Mucosa of descending colon (tissue), 3 donors: Measurements from ENCODE around the gene NECAB3. TPM values are rescaled to one million over a fixed set of nuclear protein-coding genes. Genes with fewer than 3 reads are reported as not detected.

Experiments
- ATAC-seq: fragments of 200-7000 bp; cut with Tn5 transposase; one replicate; pipeline ENCODE4 v1.9.1; 2020; ENCODE audit warnings: mild to moderate bottlenecking, moderate library complexity
- DNase-seq, 3 donors: peaks; one replicate each; pipeline ENCODE4 v3.0.0-alpha.2; 2020
- H3K36me3 ChIP-seq: fragments of 200-600 bp; one replicate; pipeline ENCODE4 v1.8.0; 2021; ENCODE audit warnings: low read depth, mild to moderate bottlenecking
- H3K4me1 ChIP-seq: fragments of 200-600 bp; one replicate; pipeline ENCODE4 v1.8.0; 2021; ENCODE audit warnings: low read depth, mild to moderate bottlenecking
- H3K4me3 ChIP-seq: fragments of 200-600 bp; one replicate; pipeline ENCODE4 v1.8.0; 2021; ENCODE audit warnings: mild to moderate bottlenecking
- H3K9me3 ChIP-seq: fragments of 200-600 bp; one replicate; pipeline ENCODE4 v1.8.0; 2021; ENCODE audit warnings: mild to moderate bottlenecking
- intact Hi-C, 2 donors: fragments of 100-400 bp; cut with DNase I in 1 of 2; cut with micrococcal nuclease in 1 of 2; formaldehyde crosslinking; loops; one replicate each; pipeline versions ENCODE4 v1.11.0 to v1.11.1; 2022; cut with DNase I, micrococcal nuclease
- total RNA-seq, 3 donors: library from RNA; stranded (reverse); fragmentation: NEBNext Ultra II Directional in 2 of 3; extraction: Animal tissue kit (Norgen Biotek cat#: 25700) in 2 of 3; gene quantifications; one replicate each; pipeline versions ENCODE4 v1.2.1 to v1.2.4, GENCODE V29; 2021 to 2023
- TF ChIP-seq, protein P1 (sequence below): fragments of 200-600 bp; IDR thresholded peaks from one replicate; pipeline ENCODE4 v1.8.0; 2022; ENCODE audit warnings: antibody characterized with exemption, mild to moderate bottlenecking
- donor health status: DM: no; HTN: no; CAD: no; lungs with moderate emphysema.
- donor health status: DM: no; HTN: no; CAD: no.
- donor health status: DM: no; HTN: yes; CAD: no.

NECAB3 gene
- total RNA-seq, 3 donors from 2014 or later: 50.7 to 55.7 (median 51.7) TPM

DNA sequence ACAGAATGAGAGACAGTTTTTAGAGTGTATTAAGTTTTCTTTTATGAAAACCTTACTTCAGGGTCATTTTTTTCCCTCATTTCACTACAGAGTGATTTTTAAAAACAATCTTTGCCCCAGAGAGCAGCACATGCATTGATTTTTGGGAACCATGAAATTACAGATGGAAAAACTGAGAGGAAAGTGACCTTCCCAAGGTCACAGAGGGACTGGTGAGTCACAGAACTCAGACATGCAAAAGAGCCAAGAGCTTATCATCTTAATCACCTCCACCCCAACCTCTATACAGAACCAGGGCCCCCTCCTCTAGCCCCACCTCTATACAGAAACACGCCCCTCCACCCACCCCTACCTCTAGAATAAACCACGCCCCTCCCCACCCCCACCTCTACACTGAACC lies 35.2 kb upstream of the NECAB3 start:
- intact Hi-C loops: no loop called here

DNA sequence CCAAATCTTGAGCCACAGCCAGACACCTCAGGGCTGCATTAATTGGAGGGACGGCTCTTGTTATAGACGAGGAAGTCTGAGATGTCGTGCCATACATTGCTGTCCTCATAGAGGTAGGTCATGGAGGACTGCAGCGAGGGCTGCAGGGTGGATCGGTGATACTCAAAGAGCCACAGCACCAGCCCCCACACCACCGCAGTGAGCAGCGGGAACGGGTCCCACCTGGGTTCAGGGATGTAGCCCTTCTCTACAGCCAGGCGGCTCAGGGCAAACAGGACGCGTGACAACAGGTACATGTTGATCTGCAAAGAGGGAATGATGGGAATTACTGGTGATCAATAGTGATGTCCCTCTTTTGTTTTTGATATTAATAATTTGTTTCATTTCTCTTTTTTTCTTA lies 33.4 kb upstream of the NECAB3 start:
- Histone ChIP-seq H3K9me3 (no peaks in the 10 kb centered on the region), H3K4me3 (no peak overlapping the region), H3K36me3 (no peaks in the 10 kb centered on the region), H3K4me1 (peaks cover 3% of the 10 kb centered on the region)
- TF ChIP-seq, protein P1, sequence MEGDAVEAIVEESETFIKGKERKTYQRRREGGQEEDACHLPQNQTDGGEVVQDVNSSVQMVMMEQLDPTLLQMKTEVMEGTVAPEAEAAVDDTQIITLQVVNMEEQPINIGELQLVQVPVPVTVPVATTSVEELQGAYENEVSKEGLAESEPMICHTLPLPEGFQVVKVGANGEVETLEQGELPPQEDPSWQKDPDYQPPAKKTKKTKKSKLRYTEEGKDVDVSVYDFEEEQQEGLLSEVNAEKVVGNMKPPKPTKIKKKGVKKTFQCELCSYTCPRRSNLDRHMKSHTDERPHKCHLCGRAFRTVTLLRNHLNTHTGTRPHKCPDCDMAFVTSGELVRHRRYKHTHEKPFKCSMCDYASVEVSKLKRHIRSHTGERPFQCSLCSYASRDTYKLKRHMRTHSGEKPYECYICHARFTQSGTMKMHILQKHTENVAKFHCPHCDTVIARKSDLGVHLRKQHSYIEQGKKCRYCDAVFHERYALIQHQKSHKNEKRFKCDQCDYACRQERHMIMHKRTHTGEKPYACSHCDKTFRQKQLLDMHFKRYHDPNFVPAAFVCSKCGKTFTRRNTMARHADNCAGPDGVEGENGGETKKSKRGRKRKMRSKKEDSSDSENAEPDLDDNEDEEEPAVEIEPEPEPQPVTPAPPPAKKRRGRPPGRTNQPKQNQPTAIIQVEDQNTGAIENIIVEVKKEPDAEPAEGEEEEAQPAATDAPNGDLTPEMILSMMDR: no peak
- ATAC-seq (no peak), DNase-seq (no peak)
- intact Hi-C loops: no loop called here

More for the DNA sequence above, 35.2 kb upstream of the NECAB3 start:
- Histone ChIP-seq H3K4me1 (peaks cover 3% of the 10 kb centered on the region), H3K4me3 (no peak overlapping the region), H3K36me3 (no peaks in the 10 kb centered on the region), H3K9me3 (no peaks in the 10 kb centered on the region)
- TF ChIP-seq, protein P1: no peak
- DNase-seq (no peak), ATAC-seq (no peak)

DNA sequence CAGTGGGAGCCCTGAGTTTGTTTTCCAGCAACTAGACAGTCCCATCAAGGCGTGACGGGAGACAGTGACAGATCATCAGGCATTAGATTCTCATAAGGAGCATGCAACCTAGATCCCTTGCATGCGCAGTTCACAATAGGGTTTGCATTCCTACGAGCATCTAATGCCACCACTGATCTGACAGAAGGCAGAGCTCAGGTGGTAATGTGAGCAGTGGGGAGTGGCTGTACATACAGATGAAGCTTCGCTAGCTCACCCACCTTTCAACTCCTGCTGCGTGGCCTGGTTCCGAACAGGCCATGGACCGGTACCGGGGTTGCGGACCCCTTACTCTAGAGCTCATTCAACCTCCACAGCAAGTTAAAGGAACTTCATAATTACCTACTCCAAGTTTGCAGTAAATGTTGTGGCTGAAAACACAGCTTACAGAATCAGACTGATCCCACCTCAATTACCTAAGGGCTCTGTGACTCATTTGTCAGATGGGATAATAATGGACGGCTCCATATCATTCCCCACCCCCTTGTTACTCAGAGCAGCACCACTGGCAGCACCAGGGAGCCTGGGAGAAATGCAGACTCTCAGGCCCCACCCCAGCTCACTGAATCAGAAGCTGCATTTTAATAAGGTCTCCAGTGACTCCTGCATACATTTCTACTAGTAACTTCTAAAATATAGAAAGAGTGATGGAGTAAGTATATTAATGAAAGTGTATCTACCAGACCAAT lies 30.1 kb upstream of the NECAB3 start:
- no peaks in the 10 kb centered on the region for H3K36me3 ChIP-seq
- H3K9me3 ChIP-seq: peaks cover 6% of the 10 kb centered on the region
- TF ChIP-seq, protein P1: no peak
- no peak for ATAC-seq
- no peaks in the 10 kb centered on the region for H3K4me1 ChIP-seq
- H3K4me3 ChIP-seq: no peak overlapping the region
- no peak for DNase-seq
- intact Hi-C loops: no loop called here

DNA sequence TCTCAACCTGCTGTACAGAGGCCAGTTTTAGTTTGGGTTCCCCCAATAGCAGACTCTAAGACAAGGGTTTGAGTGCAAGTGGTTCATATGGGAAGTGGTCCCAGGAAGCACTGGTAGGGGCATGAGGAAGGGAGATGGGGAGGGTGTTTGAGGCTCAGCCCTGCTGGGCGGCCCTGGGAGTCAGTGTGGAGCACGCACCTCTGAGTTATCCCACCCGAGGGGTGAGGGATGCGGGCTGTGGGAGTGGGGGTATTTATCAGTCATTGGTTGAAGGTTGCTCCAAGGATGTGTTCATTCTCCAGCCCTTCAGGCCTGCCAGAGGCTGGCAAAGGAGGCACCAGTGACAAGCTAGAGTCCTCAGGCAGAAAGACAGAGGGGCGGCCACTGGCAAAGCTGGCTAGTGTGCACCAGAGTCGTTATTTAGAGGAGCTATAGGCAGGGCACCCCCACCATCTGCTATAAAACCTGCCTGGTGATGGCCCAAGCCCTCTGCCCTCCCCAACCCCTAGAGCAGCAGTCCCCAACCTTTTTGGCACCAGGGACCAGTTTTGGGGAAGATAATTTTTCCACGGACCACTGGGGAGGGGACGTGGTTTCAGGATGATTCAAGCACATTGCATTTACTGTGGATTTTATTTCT lies 29.4 kb upstream of the NECAB3 start:
- Histone ChIP-seq H3K36me3 (no peaks in the 10 kb centered on the region), H3K9me3 (peaks cover 6% of the 10 kb centered on the region), H3K4me3 (no peak overlapping the region), H3K4me1 (no peaks in the 10 kb centered on the region)
- intact Hi-C loops: no loop called here
- no peak for ATAC-seq
- DNase-seq: no peak
- TF ChIP-seq, protein P1: no peak

DNA sequence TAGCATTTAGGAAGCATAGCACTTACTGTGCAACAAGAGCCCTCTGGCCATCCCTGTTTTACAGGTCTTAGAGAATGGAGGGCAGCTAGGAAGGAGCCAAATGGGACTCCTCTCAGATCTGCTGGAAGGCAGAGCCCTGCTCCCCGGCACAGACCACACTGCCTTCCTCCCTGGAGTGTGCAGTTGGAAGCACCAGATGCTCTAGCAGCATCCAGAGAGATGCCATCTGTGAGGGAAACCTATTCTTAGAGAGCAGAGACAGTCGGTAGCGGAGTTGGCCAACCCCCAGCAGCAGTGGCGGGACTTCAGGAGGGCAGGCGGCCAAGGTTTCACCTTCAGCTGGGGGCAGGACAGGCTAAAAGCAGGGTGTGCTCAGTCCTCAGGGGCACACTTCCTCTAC lies 28.6 kb upstream of the NECAB3 start:
- intact Hi-C loops: no loop called here
- Histone ChIP-seq H3K36me3 (no peaks in the 10 kb centered on the region), H3K4me1 (no peaks in the 10 kb centered on the region), H3K4me3 (no peak overlapping the region), H3K9me3 (peaks cover 6% of the 10 kb centered on the region)
- DNase-seq (no peak), ATAC-seq (no peak)
- TF ChIP-seq, protein P1: no peak
